ENCODE measurements around the gene UBE2J1.

The UBE2J1 gene

GRCh38 chr6:89361171-89361570 is 8.6 kb upstream of the UBE2J1 start:
- DNase-seq, result no peak

GRCh38 chr6:89360415-89360999 is 8.0 kb upstream of the UBE2J1 start:
- no peak for DNase-seq

DNA sequence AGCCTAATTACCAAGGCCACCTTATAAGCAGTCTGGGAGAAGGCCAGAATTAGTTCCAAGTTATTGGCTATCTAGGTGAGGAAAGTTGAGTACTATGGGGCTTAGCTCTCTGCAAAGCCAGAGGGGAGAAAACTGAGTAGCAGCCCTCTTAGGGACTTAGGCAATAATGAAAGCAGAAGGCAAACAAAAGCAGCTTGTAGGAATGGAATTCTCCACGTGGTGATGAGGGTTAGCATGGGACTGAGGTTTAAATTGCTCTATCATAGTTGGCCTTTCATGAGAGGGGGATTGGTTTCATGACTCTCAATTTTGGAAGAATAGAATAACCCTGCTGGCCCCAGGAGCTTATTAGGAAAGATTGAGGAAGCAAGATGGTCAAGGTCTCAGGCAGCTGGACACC is 7.0 kb upstream of the UBE2J1 start:
- no peak for DNase-seq

- no peak for DNase-seq
Observed at GRCh38 chr6:89357390-89357789, 4.9 kb upstream of the UBE2J1 start.

- DNase-seq, result no peak
Observed at GRCh38 chr6:89356642-89357170, 4.2 kb upstream of the UBE2J1 start.

DNA sequence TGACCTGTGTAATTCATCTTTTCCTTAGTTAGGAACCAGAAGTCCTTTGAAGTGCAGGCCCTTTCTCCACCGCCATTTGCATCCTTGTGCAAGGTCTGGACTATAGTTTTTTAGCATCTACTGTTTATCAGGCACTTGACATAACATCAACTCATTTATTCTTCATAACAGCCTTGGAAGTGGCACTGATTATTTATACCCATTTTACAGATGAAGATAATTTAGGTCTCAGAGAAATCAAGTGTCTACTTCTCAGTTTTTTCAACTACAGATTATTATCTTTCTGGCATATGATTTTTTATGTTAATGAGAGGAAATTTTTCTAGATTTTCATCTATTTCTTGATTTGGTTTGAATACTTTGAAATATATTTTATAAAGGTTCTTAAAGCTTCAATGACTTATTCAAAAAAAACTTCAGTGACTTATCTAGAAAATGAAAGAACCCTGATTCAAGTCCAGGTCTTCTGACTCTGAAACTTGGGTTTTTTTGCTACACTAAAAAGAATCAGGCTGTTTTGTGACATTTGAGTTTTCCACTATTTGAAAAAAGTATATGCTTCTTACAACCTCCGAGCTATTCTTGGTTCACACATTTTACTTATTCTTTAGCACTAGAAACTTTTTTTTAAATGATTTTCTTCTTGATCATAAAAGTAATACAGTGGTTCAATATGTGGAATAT is 3.1 kb upstream of the UBE2J1 start:
- DNase-seq, result no peak

DNA sequence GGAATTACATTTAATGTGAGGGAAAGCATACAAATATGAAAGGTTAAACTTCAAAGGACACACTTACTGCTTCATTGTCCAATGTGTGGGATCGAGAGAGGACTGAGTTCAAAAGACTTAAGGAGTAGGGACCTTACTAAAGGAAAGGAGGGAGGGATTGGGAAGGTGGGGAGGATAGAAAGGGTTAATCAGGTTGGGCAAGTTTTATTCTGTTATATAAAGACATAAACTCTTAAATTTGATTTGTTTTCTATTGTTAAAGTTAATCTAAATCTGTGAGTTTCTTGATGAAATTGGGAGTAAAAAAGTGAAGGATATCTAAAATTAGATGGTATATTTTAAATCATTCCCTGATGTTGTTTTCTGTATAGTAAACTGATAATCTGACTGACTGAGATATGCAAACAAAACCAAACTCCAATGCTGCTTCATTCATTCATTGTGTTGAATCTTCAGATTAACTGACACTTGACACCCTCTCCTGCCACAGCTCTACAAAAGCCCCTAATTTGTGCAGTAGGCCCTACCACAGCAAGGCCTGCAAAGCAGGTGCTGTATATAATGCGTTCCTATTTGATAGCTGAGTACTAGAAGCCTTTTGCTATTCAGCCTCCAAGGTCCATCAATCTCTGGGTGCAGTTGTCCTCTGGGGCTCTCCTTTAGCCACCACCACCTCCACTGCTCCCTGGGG is 1.3 kb upstream of the UBE2J1 start:
- DNase-seq, result no peak

GRCh38 chr6:89353118-89353556 is 615 bp upstream of the UBE2J1 start:
- DNase-seq, result no peak

- peak; percentile 45 for DNase-seq
Observed at GRCh38 chr6:89351671-89352277, 748 bp downstream of the UBE2J1 start.

DNA sequence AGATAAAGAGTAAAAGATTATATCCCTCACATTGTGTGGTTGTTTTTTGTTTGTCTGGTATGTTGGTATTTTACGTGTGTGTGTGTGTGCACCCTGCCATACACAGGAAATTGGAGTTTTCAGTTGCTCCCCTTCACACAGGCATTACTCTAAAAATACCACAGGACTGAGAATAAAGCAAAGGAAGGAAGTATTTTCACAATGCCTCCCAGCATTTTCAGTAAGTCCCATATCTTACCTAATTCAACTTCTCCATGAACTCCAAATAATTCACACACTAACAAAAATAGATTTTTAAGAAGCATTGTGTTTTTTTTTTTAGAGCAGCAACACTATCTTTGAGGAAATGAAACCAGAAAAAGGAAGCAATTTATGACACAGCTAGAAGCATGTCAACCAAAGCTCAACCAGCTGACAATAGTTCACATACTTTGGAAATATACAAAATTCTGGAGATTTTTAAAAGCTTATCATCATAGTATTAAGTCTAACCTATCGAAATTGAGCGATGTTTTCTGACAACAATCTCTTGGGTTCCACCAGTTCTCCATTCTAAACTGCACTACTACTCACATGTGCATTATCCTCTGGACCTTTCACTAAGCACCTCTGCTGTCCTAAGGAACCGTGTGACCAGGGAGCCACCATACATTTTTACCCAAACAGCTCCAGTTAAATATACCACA is 2.1 kb downstream of the UBE2J1 start:
- no peak for DNase-seq

DNA sequence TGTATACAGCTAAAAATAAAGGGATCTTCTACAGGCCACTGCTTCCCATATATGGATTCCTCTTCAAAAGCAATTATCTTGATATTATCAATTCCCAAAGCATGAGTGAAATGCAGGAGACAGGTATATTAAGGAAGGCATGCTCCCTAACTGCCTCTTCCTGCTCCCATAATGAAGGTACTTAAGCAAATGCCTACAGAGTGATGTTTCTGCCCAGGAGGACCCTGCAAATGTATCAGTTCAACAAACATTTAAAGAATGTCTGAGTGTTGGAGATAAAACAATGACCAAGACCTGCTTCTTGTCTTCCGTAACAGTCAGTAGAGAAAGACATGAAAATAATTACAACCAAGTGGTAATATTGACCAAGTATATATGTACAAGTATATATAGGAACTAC is 4.2 kb downstream of the UBE2J1 start:
- DNase-seq, result no peak

DNA sequence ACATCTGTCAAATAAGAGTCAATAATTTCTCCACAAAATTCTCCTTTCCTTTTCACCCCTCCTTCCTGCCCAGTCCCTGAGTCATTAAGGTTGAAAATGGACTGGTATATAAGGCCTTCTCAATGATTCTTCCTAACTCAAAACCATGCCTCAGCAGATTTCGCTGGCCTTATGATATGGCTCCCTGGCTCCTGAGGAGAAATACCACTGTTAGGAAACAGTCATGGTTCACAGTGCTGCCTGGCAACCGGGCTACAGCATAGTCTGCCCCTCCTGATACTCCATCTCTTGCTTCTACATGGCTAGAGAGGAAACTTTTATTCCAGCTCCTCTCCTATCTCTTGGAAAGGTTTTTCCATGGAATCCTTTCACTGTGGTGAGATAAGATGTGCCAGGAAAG is 4.7 kb downstream of the UBE2J1 start:
- DNase-seq, result no peak

DNA sequence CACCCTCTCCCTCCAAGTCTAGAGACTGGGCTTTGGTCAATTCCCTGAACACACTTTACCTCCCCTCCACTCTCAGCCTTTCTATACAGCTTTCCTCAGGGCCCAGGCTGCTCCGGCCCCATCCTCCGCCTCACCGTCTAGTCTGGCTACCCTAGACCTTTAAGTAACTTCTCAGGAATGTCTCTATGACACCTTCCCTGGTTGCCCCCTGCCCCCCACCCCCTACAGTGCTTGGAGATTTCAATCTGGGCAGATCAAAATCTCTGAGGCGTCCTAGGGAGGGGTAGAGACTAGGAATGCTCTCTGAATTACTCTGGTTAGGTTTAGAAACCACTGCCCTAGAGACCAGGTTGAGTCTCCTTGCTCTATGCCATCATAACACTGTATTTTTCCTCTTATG is 6.1 kb downstream of the UBE2J1 start:
- no peak for DNase-seq

GRCh38 chr6:89339565-89339964 is 13.0 kb downstream of the UBE2J1 start:
- DNase-seq, result no peak

DNA sequence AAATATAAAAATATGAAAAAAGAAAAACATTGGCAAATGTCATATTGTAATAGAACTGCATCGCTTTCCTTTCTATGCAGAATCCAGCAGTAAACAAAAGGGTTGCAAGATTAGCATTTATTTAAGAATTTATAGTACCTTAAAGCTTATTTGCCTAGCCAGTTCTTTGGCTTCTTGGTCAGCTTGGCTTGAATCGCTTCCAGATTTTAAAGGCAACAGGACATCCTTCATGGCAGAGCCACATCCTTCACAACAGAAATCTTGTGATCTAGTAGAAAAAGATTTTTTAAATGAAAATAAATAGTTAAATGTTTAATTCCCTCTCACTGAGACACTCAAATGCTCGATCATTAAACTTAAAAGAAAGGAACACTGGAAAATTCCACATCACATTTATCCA is 17.4 kb downstream of the UBE2J1 start:
- no peak for DNase-seq

DNA sequence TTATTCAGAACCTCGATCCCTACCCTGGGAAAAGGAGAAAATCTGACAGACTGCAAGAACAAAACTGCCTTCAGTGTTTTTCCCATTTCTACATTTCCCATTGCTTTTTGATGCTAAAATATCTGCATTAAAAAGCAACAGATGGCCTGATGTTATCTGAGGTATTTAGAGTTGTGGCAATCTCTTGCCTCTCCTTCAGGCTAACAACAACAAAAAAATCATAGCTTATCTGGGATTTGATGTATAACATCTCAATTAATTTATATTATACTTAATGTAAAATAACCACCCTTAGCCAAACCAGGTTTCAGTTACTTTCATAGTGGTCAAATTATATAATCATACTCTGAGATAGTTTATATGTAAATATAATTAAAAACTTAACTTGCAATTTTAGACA is 21.6 kb downstream of the UBE2J1 start:
- no peak for DNase-seq

DNA sequence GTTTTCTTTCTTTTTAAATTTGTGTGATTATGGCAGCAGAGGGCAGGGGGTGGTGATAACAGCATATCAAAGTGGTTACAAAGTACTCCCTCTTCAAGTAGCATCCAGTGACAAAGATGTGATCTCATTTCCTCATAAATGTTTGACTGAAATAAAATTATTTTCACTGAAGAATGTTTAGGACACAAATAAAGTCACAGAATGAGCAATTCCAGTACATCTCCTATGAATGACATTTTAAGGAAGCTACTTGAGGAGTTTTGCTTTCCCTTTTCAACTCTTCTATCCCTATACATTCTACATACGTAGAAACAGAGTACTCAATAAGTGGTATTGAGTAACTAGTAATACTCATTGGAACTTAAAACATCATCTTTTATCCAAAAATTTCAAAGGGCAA is 23.5 kb downstream of the UBE2J1 start:
- no peak for DNase-seq

- DNase-seq, result no peak
Observed at GRCh38 chr6:89324304-89324703, 28.2 kb downstream of the UBE2J1 start.

- no peak for DNase-seq
Observed at GRCh38 chr6:89323511-89323971, 29.0 kb downstream of the UBE2J1 start.

GRCh38 chr6:89321131-89321970 is 31.2 kb downstream of the UBE2J1 start:
- DNase-seq, result no peak

- DNase-seq, result no peak
Observed at GRCh38 chr6:89320012-89320559, 32.4 kb downstream of the UBE2J1 start.

DNA sequence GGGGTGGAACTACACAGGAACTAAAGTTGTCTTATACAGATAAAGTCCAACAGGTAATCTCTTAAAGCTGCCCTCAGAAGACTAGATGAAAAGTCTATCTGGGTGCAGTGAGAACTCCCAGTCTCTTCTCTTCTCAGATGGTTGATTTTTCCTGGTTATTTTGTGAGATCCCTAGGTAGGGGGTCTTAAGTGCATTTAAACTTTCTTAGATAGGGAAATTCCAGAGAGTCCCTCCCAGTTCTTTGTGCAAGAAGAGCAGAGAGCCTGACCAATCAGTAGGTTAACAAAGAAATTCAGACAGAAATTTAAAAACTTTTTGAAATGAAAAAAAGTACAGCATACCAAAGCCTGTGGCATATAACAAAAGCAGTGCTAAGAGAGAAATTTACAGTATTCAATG is 35.5 kb downstream of the UBE2J1 start:
- DNase-seq, result no peak

Data from NCI-H526 treated with DMSO at 0.1 percent for 48 hours (cell line).